GM15510 (cell line): Measurements from ENCODE around the gene NSG2.

Source experiments
- POLR2A ChIP-seq: IDR thresholded peaks from 3 replicates; pipeline ENCODE4 v1.6.1; 2011; ENCODE audit warnings: borderline replicate concordance; ENCODE audit not compliant: insufficient read length; ENCODE audit errors: extremely low read depth

Gene NSG2

GRCh38 chr5:174109698-174110260 is 64.3 kb downstream of the NSG2 start:
- TF ChIP-seq POLR2A: no peak

- no peak for TF ChIP-seq POLR2A
These were observed 64.8 kb downstream of the NSG2 start for GRCh38 chr5:174110310-174110709.

GRCh38 chr5:174111287-174111973 is 65.9 kb downstream of the NSG2 start:
- TF ChIP-seq POLR2A: no peak

GRCh38 chr5:174115226-174115625 is 69.7 kb downstream of the NSG2 start:
- no peak for TF ChIP-seq POLR2A

- TF ChIP-seq POLR2A: no peak
These were observed 73.4 kb downstream of the NSG2 start for GRCh38 chr5:174118823-174119467.

- no peak for TF ChIP-seq POLR2A
These were observed 74.0 kb downstream of the NSG2 start for GRCh38 chr5:174119468-174119881.

GRCh38 chr5:174120401-174121005 is 75.0 kb downstream of the NSG2 start:
- no peak for TF ChIP-seq POLR2A

- no peak for TF ChIP-seq POLR2A
These were observed 89.0 kb downstream of the NSG2 start for GRCh38 chr5:174134545-174134944.

GRCh38 chr5:174139623-174140022 is 94.1 kb downstream of the NSG2 start:
- TF ChIP-seq POLR2A: no peak

GRCh38 chr5:174140452-174141020 is 95.0 kb downstream of the NSG2 start:
- TF ChIP-seq POLR2A: no peak

- no peak for TF ChIP-seq POLR2A
These were observed 95.9 kb downstream of the NSG2 start for GRCh38 chr5:174141398-174141797.

GRCh38 chr5:174145091-174145490 is 99.6 kb downstream of the NSG2 start:
- no peak for TF ChIP-seq POLR2A

GRCh38 chr5:174145821-174146220 is 100.3 kb downstream of the NSG2 start:
- TF ChIP-seq POLR2A: no peak

- TF ChIP-seq POLR2A: no peak
These were observed 101.0 kb downstream of the NSG2 start for GRCh38 chr5:174146556-174146955.

GRCh38 chr5:174147551-174147950 is 102.0 kb downstream of the NSG2 start:
- TF ChIP-seq POLR2A: no peak

- no peak for TF ChIP-seq POLR2A
These were observed 103.2 kb downstream of the NSG2 start for GRCh38 chr5:174148721-174149120.

GRCh38 chr5:174149426-174149825 is 103.9 kb downstream of the NSG2 start:
- no peak for TF ChIP-seq POLR2A
